HL-60 (cell line): Measurements from ENCODE around the gene DNAJC17.

Experiments
- DNase-seq, 2 experiments: peaks; one replicate each; pipeline ENCODE4 v3.0.0-alpha.2; 2010 to 2020; ENCODE audit warnings: low read depth in 1 of 2, low spot score in 1 of 2
- H3K27ac ChIP-seq: fragments of 250-450 bp; sonication (Bioruptor Pico); replicated peaks from 2 replicates; pipeline ENCODE4 v1.5.1; 2020; ENCODE audit warnings: mild to moderate bottlenecking, moderate library complexity
- H3K27me3 ChIP-seq: fragments of 250-450 bp; sonication (Bioruptor Pico); 2 replicates; pipeline ENCODE4 v1.5.1; 2021; ENCODE audit warnings: mild to moderate bottlenecking, moderate library complexity; ENCODE audit not compliant: insufficient read depth, poor library complexity, severe bottlenecking
- H3K4me3 ChIP-seq: replicated peaks from 2 replicates; pipeline ENCODE4 v1.5.1; 2011; ENCODE audit warnings: mild to moderate bottlenecking, control low read depth, low read length; ENCODE audit not compliant: insufficient read depth
- GABPA ChIP-seq: IDR thresholded peaks from 2 replicates; pipeline ENCODE4 v1.6.1; 2012; ENCODE audit warnings: low read depth
- POLR2AphosphoS5 ChIP-seq: IDR thresholded peaks from 2 replicates; pipeline ENCODE4 v1.6.1; 2012; ENCODE audit warnings: low read depth
- SPI1 ChIP-seq: IDR thresholded peaks from 2 replicates; pipeline ENCODE4 v1.6.1; 2012; ENCODE audit warnings: low read depth, mild to moderate bottlenecking, borderline replicate concordance
- TF ChIP-seq, protein P1 (sequence below): IDR thresholded peaks from 2 replicates; pipeline ENCODE4 v1.6.1; 2012; ENCODE audit warnings: low read depth; ENCODE audit not compliant: insufficient replicate concordance
- TF ChIP-seq, protein P2 (sequence below): IDR thresholded peaks from one replicate; pipeline ENCODE4 v1.5.1; 2011; ENCODE audit warnings: low read length, control low read depth, inconsistent platforms; ENCODE audit not compliant: insufficient read depth

Gene DNAJC17

DNA sequence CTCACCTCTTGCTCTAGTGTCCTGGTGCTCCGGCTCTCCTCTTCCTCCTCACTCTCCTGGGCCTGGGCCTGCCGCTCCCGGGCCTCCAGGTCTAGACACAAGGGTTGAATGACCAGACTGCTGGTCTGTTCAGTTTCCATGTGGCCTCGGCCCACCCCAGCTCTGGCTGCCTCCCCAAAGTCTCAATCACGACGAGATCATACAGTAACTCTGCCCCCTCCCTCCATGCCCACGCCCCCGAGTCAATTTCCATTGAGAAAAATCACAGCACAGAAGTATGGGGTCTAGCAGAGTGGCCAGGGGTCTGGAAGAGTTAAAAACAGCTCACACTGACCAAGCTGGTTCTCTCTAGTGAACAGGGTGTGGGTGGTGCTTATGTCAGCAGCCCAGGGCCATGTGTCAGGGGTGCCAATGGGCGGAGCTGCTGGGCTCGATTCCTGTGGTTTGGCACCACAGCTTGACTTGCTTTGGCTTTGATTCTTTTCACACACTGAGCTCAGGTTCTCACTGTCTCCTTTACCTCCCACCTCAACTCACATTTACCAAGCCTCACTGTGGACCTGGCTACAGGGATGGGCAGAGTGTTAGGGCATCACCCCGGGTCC, 30.6 kb downstream of the DNAJC17 start:
- H3K27ac ChIP-seq = no peak overlapping the region
- DNase-seq = no peak
- no peaks in the 10 kb centered on the region for H3K27me3 ChIP-seq
- H3K4me3 ChIP-seq = no peak overlapping the region
- TF ChIP-seq GABPA = no peak
- TF ChIP-seq, protein P1, sequence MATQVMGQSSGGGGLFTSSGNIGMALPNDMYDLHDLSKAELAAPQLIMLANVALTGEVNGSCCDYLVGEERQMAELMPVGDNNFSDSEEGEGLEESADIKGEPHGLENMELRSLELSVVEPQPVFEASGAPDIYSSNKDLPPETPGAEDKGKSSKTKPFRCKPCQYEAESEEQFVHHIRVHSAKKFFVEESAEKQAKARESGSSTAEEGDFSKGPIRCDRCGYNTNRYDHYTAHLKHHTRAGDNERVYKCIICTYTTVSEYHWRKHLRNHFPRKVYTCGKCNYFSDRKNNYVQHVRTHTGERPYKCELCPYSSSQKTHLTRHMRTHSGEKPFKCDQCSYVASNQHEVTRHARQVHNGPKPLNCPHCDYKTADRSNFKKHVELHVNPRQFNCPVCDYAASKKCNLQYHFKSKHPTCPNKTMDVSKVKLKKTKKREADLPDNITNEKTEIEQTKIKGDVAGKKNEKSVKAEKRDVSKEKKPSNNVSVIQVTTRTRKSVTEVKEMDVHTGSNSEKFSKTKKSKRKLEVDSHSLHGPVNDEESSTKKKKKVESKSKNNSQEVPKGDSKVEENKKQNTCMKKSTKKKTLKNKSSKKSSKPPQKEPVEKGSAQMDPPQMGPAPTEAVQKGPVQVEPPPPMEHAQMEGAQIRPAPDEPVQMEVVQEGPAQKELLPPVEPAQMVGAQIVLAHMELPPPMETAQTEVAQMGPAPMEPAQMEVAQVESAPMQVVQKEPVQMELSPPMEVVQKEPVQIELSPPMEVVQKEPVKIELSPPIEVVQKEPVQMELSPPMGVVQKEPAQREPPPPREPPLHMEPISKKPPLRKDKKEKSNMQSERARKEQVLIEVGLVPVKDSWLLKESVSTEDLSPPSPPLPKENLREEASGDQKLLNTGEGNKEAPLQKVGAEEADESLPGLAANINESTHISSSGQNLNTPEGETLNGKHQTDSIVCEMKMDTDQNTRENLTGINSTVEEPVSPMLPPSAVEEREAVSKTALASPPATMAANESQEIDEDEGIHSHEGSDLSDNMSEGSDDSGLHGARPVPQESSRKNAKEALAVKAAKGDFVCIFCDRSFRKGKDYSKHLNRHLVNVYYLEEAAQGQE = no peak
- TF ChIP-seq POLR2AphosphoS5 = no peak
- TF ChIP-seq SPI1 = no peak
- TF ChIP-seq, protein P2, sequence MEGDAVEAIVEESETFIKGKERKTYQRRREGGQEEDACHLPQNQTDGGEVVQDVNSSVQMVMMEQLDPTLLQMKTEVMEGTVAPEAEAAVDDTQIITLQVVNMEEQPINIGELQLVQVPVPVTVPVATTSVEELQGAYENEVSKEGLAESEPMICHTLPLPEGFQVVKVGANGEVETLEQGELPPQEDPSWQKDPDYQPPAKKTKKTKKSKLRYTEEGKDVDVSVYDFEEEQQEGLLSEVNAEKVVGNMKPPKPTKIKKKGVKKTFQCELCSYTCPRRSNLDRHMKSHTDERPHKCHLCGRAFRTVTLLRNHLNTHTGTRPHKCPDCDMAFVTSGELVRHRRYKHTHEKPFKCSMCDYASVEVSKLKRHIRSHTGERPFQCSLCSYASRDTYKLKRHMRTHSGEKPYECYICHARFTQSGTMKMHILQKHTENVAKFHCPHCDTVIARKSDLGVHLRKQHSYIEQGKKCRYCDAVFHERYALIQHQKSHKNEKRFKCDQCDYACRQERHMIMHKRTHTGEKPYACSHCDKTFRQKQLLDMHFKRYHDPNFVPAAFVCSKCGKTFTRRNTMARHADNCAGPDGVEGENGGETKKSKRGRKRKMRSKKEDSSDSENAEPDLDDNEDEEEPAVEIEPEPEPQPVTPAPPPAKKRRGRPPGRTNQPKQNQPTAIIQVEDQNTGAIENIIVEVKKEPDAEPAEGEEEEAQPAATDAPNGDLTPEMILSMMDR = no peak

DNA sequence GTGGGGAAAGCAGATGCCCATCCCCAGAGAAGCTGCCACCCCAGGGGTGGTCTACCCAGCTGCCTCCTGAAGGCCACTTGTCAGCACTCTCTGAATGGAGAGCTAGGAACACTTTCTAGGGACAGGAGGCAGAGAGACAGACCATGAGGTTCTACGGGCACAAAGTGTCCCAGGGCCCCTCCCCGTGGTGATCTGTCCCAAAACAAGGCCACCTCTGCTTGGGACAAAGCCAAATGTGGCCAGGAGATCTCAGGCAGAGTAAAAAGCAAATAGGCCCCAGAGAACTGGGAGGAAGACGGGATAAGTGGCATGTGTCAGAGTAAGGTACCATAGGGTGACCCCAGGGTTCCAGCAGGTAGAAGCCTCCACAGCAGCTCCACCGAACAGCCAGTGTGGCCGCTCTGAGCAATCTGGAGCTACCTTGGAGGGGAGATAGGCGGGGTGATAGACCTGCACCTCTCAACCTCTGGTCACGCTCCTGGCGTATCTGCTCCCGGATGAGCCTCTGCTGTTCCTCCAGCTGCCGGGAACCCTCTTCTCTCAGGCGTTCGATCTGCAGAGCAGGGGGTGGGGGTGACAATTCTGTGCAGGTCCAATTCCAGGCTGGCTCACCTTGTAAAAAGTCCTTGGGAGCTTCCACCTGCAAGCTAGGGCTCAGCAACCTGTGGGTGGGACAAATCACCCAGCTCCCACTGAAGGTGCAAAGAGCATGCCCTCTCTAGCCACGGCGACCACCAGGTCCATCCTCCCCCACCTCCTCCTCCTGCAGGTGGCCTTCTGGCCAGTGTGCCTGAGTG, 31.3 kb downstream of the DNAJC17 start:
- no peak for DNase-seq
- H3K27ac ChIP-seq = no peak overlapping the region
- TF ChIP-seq, protein P2 = no peak
- TF ChIP-seq, protein P1 = no peak
- TF ChIP-seq GABPA (no peak), SPI1 (no peak), POLR2AphosphoS5 (no peak)
- no peak overlapping the region for H3K4me3 ChIP-seq
- no peaks in the 10 kb centered on the region for H3K27me3 ChIP-seq

DNA sequence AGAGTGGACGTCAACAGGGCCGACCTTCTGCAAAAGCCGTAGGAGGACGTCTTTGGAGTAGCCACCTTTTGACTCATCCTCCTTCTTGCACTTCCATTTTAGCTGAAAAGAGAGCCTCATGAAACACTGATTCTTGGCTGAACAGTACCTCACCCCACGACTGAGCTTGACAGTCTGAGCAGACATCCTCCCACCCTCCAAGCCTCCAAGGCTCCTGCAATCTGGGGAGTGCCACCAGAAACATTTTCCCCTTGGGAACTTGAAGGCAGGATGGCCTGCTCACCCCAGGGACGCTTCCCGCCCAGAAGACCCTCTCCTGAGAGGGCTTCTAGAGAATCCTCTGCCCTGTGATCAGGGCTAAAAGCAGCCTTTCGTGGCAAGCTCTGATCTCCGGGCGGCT, 32.3 kb downstream of the DNAJC17 start:
- DNase-seq = no peak

More for the DNA sequence above, 32.3 kb downstream of the DNAJC17 start:
- TF ChIP-seq, protein P1 = no peak
- TF ChIP-seq GABPA (no peak), POLR2AphosphoS5 (no peak)
- H3K27me3 ChIP-seq = no peaks in the 10 kb centered on the region
- no peak overlapping the region for H3K27ac ChIP-seq
- no peak overlapping the region for H3K4me3 ChIP-seq
